ENCODE results near the gene ZAP70. TPM values are rescaled to one million over a fixed set of nuclear protein-coding genes. Genes with fewer than 3 reads are reported as not detected.
A peak's percentile ranks its signal among the peaks of the same experiment; 100 is the strongest.

The ZAP70 gene
- total and polyA plus RNA-seq, 4 donors: 1.3 to 7.5 (median 3.6) TPM

DNA sequence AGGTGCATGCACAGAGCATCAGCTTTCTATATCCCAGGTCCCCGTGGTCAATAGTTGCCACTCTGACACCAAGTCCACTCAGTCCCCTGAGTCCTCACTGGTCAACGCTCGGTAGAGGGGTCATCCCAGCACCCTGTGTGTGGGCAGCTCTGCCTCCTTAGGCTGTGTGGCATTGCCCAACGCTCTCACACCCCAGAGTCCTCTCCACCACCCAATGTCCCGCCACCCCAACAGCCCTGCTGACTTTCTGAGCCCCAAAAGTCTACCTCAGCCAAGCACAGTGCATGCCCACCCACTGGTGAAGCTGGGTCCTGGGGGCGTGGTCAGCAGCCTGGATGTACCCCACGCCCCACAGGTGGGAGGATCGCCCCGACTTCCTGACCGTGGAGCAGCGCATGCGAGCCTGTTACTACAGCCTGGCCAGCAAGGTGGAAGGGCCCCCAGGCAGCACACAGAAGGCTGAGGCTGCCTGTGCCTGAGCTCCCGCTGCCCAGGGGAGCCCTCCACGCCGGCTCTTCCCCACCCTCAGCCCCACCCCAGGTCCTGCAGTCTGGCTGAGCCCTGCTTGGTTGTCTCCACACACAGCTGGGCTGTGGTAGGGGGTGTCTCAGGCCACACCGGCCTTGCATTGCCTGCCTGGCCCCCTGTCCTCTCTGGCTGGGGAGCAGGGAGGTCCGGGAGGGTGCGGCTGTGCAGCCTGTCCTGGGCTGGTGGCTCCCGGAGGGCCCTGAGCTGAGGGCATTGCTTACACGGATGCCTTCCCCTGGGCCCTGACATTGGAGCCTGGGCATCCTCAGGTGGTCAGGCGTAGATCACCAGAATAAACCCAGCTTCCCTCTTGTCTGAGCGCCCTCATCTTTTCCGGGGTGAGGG lies 25.9 kb downstream of the ZAP70 start:
- 87 to 90% methylated on average over 22 to 23 of the region's 23 CpGs for WGBS, 2 donors
- Histone ChIP-seq H3K27me3 (ENCODE audit: control insufficient read depth in 1 of 2, insufficient read depth in 2 of 2, low read length in 1 of 2) (no peaks in the 10 kb centered on the region), H3K4me1 (ENCODE audit: control insufficient read depth in 1 of 2, insufficient read depth in 2 of 2, low read length in 2 of 2) (no peaks in the 10 kb centered on the region), H3K4me3 (ENCODE audit: low read length in 2 of 2) (no peak overlapping the region), H3K27ac (ENCODE audit: low read depth in 1 of 2, low read length in 2 of 2) (no peak overlapping the region), H3K36me3 (ENCODE audit: control insufficient read depth in 1 of 2, insufficient read depth in 2 of 2, low read length in 1 of 2) (no peaks in the 10 kb centered on the region), H3K9me3 (ENCODE audit: control insufficient read depth, low read length) (no peaks in the 10 kb centered on the region)
- intact Hi-C loops (cut with DNase I): no loop called here
- no peak for ATAC-seq (ENCODE audit: low FRiP score)
- peak in 1 of 2 donors; percentile 67 for DNase-seq

DNA sequence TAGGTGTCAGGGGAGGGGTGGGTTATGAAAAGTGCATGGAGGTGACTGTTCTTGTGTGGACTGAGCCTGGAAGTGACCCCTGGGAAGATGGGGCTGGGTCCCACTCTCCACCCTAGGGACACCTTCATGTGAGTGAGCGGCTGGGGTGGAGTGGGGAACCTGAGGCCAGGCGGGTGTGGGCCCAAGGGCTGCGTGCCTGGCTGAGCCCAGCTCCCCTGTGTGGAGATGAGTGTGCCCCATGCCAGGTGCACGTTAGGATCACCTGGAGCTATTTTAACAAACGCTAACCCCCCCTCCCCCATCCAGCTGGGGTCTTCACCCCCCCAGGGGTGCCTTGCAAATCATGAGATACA lies 26.5 kb downstream of the ZAP70 start:
- Histone ChIP-seq H3K36me3 (ENCODE audit: control insufficient read depth in 1 of 2, insufficient read depth in 2 of 2, low read length in 1 of 2) (no peaks in the 10 kb centered on the region), H3K27me3 (ENCODE audit: control insufficient read depth in 1 of 2, insufficient read depth in 2 of 2, low read length in 1 of 2) (no peaks in the 10 kb centered on the region), H3K4me3 (ENCODE audit: low read length in 2 of 2) (no peak overlapping the region), H3K9me3 (ENCODE audit: control insufficient read depth, low read length) (no peaks in the 10 kb centered on the region), H3K27ac (ENCODE audit: low read depth in 1 of 2, low read length in 2 of 2) (no peak overlapping the region), H3K4me1 (ENCODE audit: control insufficient read depth in 1 of 2, insufficient read depth in 2 of 2, low read length in 2 of 2) (no peaks in the 10 kb centered on the region)
- intact Hi-C loops (cut with DNase I): no loop called here
- 78 to 84% methylated on average over 5 of the region's 5 CpGs for WGBS, 2 donors
- ATAC-seq (ENCODE audit: low FRiP score) (no peak), DNase-seq (peak in 1 of 2 donors; percentile 53)

DNA sequence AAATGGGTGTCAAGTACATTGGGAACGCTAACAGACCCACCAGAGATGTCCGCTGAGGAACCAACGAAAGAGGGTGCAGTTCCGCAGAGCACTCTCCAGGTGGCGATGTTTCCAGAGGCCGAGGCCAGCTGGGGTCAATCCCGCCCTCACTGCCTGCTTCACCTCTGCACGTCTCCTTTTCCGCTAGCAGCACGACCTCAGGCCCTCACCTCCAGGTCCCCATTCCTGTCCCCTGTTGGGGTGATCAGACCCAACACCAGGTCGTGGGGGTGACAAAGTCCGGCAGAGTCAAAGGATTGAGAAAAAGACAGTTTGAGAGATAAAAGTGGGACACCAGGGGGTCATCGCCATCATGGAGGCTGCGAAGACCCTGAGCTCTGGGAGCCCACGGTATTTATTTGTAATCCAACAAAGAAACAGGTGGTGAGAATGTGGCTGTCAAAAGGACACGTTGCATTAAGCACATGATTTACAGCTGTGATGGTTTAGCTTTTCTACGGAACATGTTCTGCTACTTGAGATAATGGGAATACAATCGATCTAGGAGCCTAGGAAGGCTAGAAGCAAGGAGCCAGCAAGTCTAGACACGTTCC lies 27.3 kb downstream of the ZAP70 start:
- Histone ChIP-seq H3K4me1 (ENCODE audit: control insufficient read depth in 1 of 2, insufficient read depth in 2 of 2, low read length in 2 of 2) (no peaks in the 10 kb centered on the region), H3K36me3 (ENCODE audit: control insufficient read depth in 1 of 2, insufficient read depth in 2 of 2, low read length in 1 of 2) (no peaks in the 10 kb centered on the region), H3K4me3 (ENCODE audit: low read length in 2 of 2) (no peak overlapping the region), H3K27me3 (ENCODE audit: control insufficient read depth in 1 of 2, insufficient read depth in 2 of 2, low read length in 1 of 2) (no peaks in the 10 kb centered on the region), H3K27ac (ENCODE audit: low read depth in 1 of 2, low read length in 2 of 2) (no peak overlapping the region), H3K9me3 (ENCODE audit: control insufficient read depth, low read length) (no peaks in the 10 kb centered on the region)
- intact Hi-C loops (cut with DNase I): no loop called here
- no peak for ATAC-seq (ENCODE audit: low FRiP score)
- peak in 1 of 2 donors; percentile 69 for DNase-seq
- WGBS, 2 donors: 26 to 33% methylated on average over 19 of the region's 19 CpGs

DNA sequence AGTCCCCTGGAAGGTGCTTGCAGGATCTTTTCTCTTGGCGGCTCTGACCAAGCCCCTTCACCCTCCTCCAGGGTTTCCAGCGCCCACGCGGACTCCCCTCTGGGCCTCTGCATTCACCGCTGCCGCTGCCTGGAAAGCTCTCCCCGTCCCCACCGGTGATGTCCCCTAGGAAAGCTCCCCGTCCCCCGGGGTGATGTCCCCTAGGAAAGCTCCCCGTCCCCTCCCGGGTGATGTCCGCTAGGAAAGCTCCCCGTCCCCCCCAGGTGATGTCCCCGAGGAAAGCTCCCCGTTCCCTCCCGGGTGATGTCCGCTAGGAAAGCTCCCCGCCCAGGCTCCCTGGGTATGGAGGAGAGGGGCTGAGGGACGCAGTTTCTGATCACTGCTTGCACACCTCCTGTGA lies 27.9 kb downstream of the ZAP70 start:
- Histone ChIP-seq H3K4me1 (ENCODE audit: control insufficient read depth in 1 of 2, insufficient read depth in 2 of 2, low read length in 2 of 2) (no peaks in the 10 kb centered on the region), H3K4me3 (ENCODE audit: low read length in 2 of 2) (no peak overlapping the region), H3K9me3 (ENCODE audit: control insufficient read depth, low read length) (no peaks in the 10 kb centered on the region), H3K27me3 (ENCODE audit: control insufficient read depth in 1 of 2, insufficient read depth in 2 of 2, low read length in 1 of 2) (no peaks in the 10 kb centered on the region), H3K27ac (ENCODE audit: low read depth in 1 of 2, low read length in 2 of 2) (no peak overlapping the region), H3K36me3 (ENCODE audit: control insufficient read depth in 1 of 2, insufficient read depth in 2 of 2, low read length in 1 of 2) (no peaks in the 10 kb centered on the region)
- DNase-seq (peak in 1 of 2 donors; percentile 64), ATAC-seq (ENCODE audit: low FRiP score) (no peak)
- WGBS, 2 donors: 89 to 91% methylated on average over 20 of the region's 20 CpGs
- intact Hi-C loops (cut with DNase I): no loop called here

DNA sequence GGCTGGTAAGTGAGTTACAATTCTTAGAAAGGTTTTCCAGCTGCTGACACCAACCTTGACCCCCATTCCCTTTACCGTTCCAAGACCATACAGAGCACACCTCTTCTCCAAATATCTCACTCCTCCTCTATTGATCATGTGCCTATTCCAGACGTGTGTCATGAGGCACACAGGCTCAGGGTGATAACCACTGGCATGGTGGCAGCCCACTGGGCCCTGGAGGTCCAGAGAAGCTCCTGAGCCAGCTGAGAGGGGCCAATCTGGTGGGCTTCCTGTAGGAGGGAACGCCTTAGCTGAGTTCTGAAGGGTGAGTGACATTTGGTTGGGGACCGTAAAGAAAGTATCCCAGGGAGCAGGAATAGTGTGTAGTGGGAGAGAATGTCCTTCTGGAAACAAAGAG lies 28.3 kb downstream of the ZAP70 start:
- 76 to 77% methylated on average over 4 of the region's 4 CpGs for WGBS, 2 donors
- ATAC-seq (ENCODE audit: low FRiP score) (no peak), DNase-seq (peak in 1 of 2 donors; percentile 39)
- Histone ChIP-seq H3K27me3 (ENCODE audit: control insufficient read depth in 1 of 2, insufficient read depth in 2 of 2, low read length in 1 of 2) (no peaks in the 10 kb centered on the region), H3K4me1 (ENCODE audit: control insufficient read depth in 1 of 2, insufficient read depth in 2 of 2, low read length in 2 of 2) (no peaks in the 10 kb centered on the region), H3K9me3 (ENCODE audit: control insufficient read depth, low read length) (no peaks in the 10 kb centered on the region), H3K27ac (ENCODE audit: low read depth in 1 of 2, low read length in 2 of 2) (no peak overlapping the region), H3K36me3 (ENCODE audit: control insufficient read depth in 1 of 2, insufficient read depth in 2 of 2, low read length in 1 of 2) (no peaks in the 10 kb centered on the region), H3K4me3 (ENCODE audit: low read length in 2 of 2) (no peak overlapping the region)
- intact Hi-C loops (cut with DNase I): no loop called here

DNA sequence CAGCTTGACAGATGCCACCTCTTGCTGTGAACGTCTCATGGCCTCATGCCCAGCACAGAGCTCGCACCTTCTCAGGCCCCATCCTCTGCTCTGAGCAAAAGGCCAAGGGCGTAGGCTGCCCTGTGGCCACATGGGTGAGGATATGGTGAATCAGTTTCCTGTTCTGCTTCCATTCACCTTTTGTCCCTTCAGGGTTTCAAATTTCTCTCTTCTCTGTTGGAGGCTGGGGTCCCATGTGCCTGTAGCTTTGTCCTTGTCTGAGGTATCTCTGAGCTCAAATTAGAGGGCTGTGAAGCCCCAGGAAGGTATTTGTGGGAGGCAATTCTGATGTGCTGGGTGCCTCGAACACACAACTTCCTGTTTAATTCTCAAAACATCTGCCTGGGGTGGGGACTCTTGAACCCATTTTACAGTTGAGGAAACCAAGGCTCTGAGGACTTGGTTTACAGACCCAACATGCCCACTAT lies 29.0 kb downstream of the ZAP70 start:
- Histone ChIP-seq H3K27ac (ENCODE audit: low read depth in 1 of 2, low read length in 2 of 2) (no peak overlapping the region), H3K4me1 (ENCODE audit: control insufficient read depth in 1 of 2, insufficient read depth in 2 of 2, low read length in 2 of 2) (no peaks in the 10 kb centered on the region), H3K36me3 (ENCODE audit: control insufficient read depth in 1 of 2, insufficient read depth in 2 of 2, low read length in 1 of 2) (no peaks in the 10 kb centered on the region), H3K27me3 (ENCODE audit: control insufficient read depth in 1 of 2, insufficient read depth in 2 of 2, low read length in 1 of 2) (no peaks in the 10 kb centered on the region), H3K9me3 (ENCODE audit: control insufficient read depth, low read length) (no peaks in the 10 kb centered on the region), H3K4me3 (ENCODE audit: low read length in 2 of 2) (no peak overlapping the region)
- intact Hi-C loops (cut with DNase I): no loop called here
- 84 to 85% methylated on average over 4 of the region's 4 CpGs for WGBS, 2 donors
- peak in 1 of 2 donors; percentile 19 for DNase-seq
- ATAC-seq (ENCODE audit: low FRiP score): no peak

DNA sequence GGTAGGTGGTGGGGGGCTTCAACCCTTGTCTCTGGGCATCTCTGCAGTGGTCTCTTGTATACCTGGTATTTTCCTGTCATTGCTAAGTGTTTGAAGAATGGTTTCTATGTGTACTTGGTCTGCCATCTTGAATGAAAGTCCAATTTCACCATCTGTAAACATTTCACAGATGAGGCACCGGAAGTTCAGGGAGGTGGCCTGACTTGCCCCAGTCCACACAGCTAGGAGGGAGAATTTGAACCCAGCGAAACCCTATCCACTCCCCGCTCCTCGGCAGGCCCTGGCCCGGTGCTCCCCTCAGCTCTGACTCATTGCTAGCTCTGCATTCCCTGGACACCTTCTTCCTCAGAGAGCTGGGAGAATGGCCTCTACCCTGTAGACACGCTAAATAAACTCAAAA lies 30.5 kb downstream of the ZAP70 start:
- H3K4me3 ChIP-seq (ENCODE audit: low read length in 2 of 2): no peak overlapping the region
- ATAC-seq (ENCODE audit: low FRiP score): no peak
- no peaks in the 10 kb centered on the region for H3K27me3 ChIP-seq (ENCODE audit: control insufficient read depth in 1 of 2, insufficient read depth in 2 of 2, low read length in 1 of 2)
- intact Hi-C loops (cut with DNase I): no loop called here
- 96 to 98% methylated on average over 6 of the region's 6 CpGs for WGBS, 2 donors
- H3K36me3 ChIP-seq (ENCODE audit: control insufficient read depth in 1 of 2, insufficient read depth in 2 of 2, low read length in 1 of 2): no peaks in the 10 kb centered on the region
- no peak overlapping the region for H3K27ac ChIP-seq (ENCODE audit: low read depth in 1 of 2, low read length in 2 of 2)
- H3K4me1 ChIP-seq (ENCODE audit: control insufficient read depth in 1 of 2, insufficient read depth in 2 of 2, low read length in 2 of 2): no peaks in the 10 kb centered on the region
- no peaks in the 10 kb centered on the region for H3K9me3 ChIP-seq (ENCODE audit: control insufficient read depth, low read length)
- DNase-seq: no peak

DNA sequence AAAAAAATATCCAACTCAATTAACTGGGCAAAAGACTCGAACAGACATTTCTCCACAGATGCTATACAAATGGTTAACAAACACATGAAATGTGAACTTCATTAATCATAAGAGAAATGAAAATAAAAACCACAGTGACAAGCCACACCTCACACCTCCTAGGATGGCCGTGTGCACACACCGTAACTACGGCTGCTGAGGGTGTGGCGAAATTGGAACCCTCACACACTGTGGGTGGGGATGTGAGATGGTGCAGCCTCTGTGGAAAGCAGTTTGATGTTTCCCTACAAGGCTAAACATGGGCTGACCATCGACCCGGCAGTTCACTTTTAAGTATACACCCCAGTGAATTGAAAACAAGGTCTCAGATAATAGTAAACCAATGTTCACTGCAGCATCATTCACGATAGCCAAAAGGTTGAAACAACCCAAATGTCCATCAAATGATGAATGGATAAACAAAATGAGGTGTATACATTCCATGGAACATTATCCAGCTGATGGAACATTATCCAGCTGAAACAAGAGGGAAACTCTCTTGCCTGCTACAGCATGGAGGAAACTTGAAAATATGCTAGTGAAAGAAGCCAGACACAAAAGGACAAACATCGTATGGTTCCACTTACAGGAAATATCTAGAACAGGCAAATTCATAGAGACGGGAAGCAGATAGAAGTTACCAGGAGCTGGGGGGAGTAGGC lies 32.2 kb downstream of the ZAP70 start:
- DNase-seq (no peak), ATAC-seq (ENCODE audit: low FRiP score) (no peak)
- peaks cover 0 to 2% of the 10 kb centered on the region in 2 donors for H3K36me3 ChIP-seq (ENCODE audit: control insufficient read depth in 1 of 2, insufficient read depth in 2 of 2, low read length in 1 of 2)
- no peak overlapping the region for H3K4me3 ChIP-seq (ENCODE audit: low read length in 2 of 2)
- H3K27ac ChIP-seq (ENCODE audit: low read depth in 1 of 2, low read length in 2 of 2): no peak overlapping the region
- no peaks in the 10 kb centered on the region for H3K27me3 ChIP-seq (ENCODE audit: control insufficient read depth in 1 of 2, insufficient read depth in 2 of 2, low read length in 1 of 2)
- no peaks in the 10 kb centered on the region for H3K4me1 ChIP-seq (ENCODE audit: control insufficient read depth in 1 of 2, insufficient read depth in 2 of 2, low read length in 2 of 2)
- H3K9me3 ChIP-seq (ENCODE audit: control insufficient read depth, low read length): no peaks in the 10 kb centered on the region
- 72 to 74% methylated on average over 10 of the region's 10 CpGs for WGBS, 2 donors
- intact Hi-C loops (cut with DNase I): no loop called here

All from aorta (tissue), 5 donors.